ENCODE data around the gene MYL9. TPM values are rescaled to one million over a fixed set of nuclear protein-coding genes. Genes with fewer than 3 reads are reported as not detected.

MYL9 gene
- total and polyA plus RNA-seq, 7 donors, result 23.1 to 86.6 (median 42.5) TPM

DNA sequence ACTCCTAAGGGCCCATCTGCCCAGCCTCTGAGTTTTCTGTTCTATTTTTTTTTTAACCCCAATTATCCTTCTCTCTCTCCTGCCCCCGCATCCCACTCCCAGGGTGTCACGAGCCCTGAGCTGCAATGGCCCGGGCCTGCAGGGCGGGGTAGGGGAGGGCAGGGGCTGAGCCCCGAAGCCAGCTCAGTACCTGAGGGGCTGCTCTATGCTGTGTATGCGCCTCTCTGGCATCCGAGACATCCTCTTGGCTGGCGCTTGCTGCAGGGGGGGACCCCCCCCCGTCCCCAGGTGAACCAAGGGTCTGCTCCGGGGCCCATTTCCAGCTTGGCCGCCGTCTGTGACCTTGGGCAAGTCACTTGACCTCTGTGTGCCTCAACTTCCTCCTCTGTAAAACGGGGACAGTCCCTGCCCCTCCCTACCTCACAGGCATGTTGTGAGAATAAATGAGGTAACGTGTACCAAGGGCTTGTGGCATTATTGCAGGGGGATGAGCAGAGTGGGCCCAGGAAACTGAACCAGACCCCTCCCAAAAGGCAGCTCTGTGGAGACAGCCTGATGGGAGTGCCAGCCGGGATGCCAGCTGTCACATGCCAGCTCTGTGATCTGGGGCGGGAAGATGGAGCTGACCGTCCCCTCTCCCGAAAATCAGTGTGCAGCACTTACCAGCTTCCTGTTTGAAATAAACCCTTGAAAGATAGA lies 13.0 kb upstream of the MYL9 start:
- no peaks in the 10 kb centered on the region for H3K9me3 ChIP-seq
- DNase-seq (no peak), ATAC-seq (peak in 2 of 4 donors; percentile 6 to 12)
- H3K27ac ChIP-seq, result no peak overlapping the region
- intact Hi-C loops (cut with DNase I), result no loop called here
- 79 to 82% (median 81%) methylated on average over 18 of the region's 18 CpGs for WGBS, 3 donors
- TF ChIP-seq, protein P1, sequence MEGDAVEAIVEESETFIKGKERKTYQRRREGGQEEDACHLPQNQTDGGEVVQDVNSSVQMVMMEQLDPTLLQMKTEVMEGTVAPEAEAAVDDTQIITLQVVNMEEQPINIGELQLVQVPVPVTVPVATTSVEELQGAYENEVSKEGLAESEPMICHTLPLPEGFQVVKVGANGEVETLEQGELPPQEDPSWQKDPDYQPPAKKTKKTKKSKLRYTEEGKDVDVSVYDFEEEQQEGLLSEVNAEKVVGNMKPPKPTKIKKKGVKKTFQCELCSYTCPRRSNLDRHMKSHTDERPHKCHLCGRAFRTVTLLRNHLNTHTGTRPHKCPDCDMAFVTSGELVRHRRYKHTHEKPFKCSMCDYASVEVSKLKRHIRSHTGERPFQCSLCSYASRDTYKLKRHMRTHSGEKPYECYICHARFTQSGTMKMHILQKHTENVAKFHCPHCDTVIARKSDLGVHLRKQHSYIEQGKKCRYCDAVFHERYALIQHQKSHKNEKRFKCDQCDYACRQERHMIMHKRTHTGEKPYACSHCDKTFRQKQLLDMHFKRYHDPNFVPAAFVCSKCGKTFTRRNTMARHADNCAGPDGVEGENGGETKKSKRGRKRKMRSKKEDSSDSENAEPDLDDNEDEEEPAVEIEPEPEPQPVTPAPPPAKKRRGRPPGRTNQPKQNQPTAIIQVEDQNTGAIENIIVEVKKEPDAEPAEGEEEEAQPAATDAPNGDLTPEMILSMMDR (IDR thresholded peaks at IDR 0.05), result no peak
- H3K27me3 ChIP-seq (ENCODE audit: insufficient read depth in 3 of 3, low read length in 2 of 3), result no peaks in the 10 kb centered on the region
- no peak overlapping the region for H3K4me3 ChIP-seq
- no peaks in the 10 kb centered on the region for H3K4me1 ChIP-seq
- H3K36me3 ChIP-seq (ENCODE audit: insufficient read depth in 1 of 2, low read depth in 1 of 2), result peaks cover 14 to 50% of the 10 kb centered on the region in 2 donors

DNA sequence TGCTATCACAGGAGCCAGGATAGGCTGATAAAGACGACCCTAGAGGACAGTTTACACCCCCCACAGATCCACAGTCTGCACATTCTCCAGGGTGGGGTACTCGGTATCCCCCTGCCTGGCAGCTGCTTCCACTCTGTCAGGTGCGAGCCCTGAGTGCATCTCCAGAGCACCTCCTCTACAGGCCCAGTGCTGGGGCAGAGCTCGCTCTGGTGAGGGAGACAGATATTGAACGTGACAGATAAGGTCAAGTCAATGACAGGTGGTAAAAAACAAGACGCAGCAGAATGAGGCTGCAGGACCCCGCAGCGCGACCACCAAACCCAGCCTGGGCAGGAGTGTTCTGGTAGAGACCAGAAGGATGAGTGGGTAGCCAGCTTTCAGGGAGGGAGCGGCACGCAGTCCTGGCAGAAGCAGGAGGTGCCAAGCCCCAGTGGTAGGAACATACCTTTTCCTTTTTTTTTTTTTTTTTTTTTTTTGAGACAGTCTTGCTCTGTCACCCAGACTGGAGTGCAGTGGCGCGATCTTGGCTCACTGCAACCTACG lies 12.4 kb upstream of the MYL9 start:
- no peak for DNase-seq
- Histone ChIP-seq H3K27me3 (ENCODE audit: insufficient read depth in 3 of 3, low read length in 2 of 3) (no peaks in the 10 kb centered on the region), H3K4me3 (no peak overlapping the region), H3K36me3 (ENCODE audit: insufficient read depth in 1 of 2, low read depth in 1 of 2) (peaks cover 14 to 44% of the 10 kb centered on the region in 2 donors), H3K4me1 (no peaks in the 10 kb centered on the region), H3K27ac (no peak overlapping the region), H3K9me3 (no peaks in the 10 kb centered on the region)
- TF ChIP-seq, protein P1 (IDR thresholded peaks at IDR 0.05), result no peak
- ATAC-seq, result peak in 3 of 4 donors; percentile 14 to 28 (median 20)
- 80 to 89% (median 83%) methylated on average over 12 to 14 of the region's 14 CpGs for WGBS, 3 donors
- intact Hi-C loops (cut with DNase I), result no loop called here

DNA sequence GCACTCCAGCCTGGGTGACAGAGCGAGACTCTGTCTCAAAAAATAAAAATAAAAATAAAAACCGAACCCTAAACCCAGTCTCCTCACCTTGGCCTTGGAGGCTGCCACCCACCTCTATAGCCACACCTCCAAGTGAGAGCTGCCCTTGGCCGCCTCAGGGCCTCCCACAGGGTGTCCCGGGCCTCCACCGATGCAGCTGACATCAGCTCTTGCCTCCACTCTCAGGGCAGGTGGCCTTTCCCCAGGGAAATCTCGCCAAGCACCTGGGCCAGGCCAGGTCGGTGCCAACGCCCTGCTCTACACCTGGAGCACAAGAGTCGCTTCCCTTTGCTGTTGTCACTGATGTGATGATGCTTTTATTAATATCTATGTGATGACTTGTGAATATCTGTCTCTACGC lies 8.9 kb upstream of the MYL9 start:
- Histone ChIP-seq H3K4me3 (no peak overlapping the region), H3K4me1 (no peaks in the 10 kb centered on the region), H3K36me3 (ENCODE audit: insufficient read depth in 1 of 2, low read depth in 1 of 2) (peaks cover 0 to 10% of the 10 kb centered on the region in 2 donors), H3K27me3 (ENCODE audit: insufficient read depth in 3 of 3, low read length in 2 of 3) (no peaks in the 10 kb centered on the region), H3K27ac (no peak overlapping the region), H3K9me3 (no peaks in the 10 kb centered on the region)
- DNase-seq (no peak), ATAC-seq (peak in 1 of 4 donors; percentile 4)
- 82 to 85% (median 83%) methylated on average over 10 of the region's 10 CpGs for WGBS, 3 donors
- intact Hi-C loops (cut with DNase I), result no loop called here
- TF ChIP-seq, protein P1 (IDR thresholded peaks at IDR 0.05), result no peak

DNA sequence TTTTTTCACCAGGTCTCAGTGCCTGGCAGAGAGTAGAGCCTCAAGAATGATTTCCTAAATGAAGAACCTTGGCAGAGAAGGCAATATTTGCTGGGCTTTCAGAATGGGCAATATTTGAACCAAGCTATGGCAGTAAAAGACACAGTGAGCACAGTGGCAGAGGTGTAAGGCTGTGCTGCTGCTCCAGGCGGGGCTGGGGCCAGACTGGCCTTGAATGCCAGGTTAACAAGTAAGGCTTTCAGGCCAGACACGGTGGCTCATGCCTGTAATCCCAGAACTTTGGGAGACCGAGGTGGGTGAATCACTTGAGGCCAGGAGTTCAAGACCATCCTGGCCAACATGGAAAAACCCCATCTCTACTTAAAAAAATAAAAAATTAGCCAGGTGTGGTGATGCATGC lies 8.5 kb upstream of the MYL9 start:
- TF ChIP-seq, protein P1 (IDR thresholded peaks at IDR 0.05), result no peak
- H3K4me1 ChIP-seq, result no peaks in the 10 kb centered on the region
- H3K36me3 ChIP-seq (ENCODE audit: insufficient read depth in 1 of 2, low read depth in 1 of 2), result peaks cover 0 to 5% of the 10 kb centered on the region in 2 donors
- no peaks in the 10 kb centered on the region for H3K27me3 ChIP-seq (ENCODE audit: insufficient read depth in 3 of 3, low read length in 2 of 3)
- no peak overlapping the region for H3K4me3 ChIP-seq
- 75 to 81% (median 78%) methylated on average over 3 of the region's 3 CpGs for WGBS, 3 donors
- no peak overlapping the region for H3K27ac ChIP-seq
- intact Hi-C loops (cut with DNase I), result no loop called here
- DNase-seq (no peak), ATAC-seq (no peak)
- H3K9me3 ChIP-seq, result no peaks in the 10 kb centered on the region

Data from psoas muscle (tissue), 8 donors.